SW480 (cell line): ENCODE data around the gene DPH7.
A peak's percentile ranks its signal among the peaks of the same experiment; 100 is the strongest.
"Not testable (repeated sequence)": the region's sequence is repeated elsewhere in the genome, so short reads cannot be mapped to it uniquely, and the experiment has no call there.

Source experiments
- DNase-seq: peaks from one replicate; pipeline ENCODE4 v3.0.0-alpha.2; 2016; ENCODE audit warnings: low spot score

DPH7 gene

GRCh38 chr9:137545123-137545522 lies 33.6 kb downstream of the DPH7 start:
- no peak for DNase-seq

- no peak for DNase-seq
Measured at GRCh38 chr9:137544176-137544760, 34.5 kb downstream of the DPH7 start.

- no peak for DNase-seq
Measured at GRCh38 chr9:137543237-137543963, 35.3 kb downstream of the DPH7 start.

- no peak for DNase-seq
Measured at GRCh38 chr9:137542486-137542885, 36.2 kb downstream of the DPH7 start.

- DNase-seq: no peak
Measured at GRCh38 chr9:137540536-137540935, 38.2 kb downstream of the DPH7 start.

GRCh38 chr9:137538058-137538457 lies 40.7 kb downstream of the DPH7 start:
- no peak for DNase-seq

- not testable (repeated sequence) for DNase-seq
Measured at GRCh38 chr9:137536594-137537131, 42.1 kb downstream of the DPH7 start.

- no peak for DNase-seq
Measured at GRCh38 chr9:137535120-137535428, 43.7 kb downstream of the DPH7 start.

- peak; percentile 80 for DNase-seq
Measured at GRCh38 chr9:137534256-137535119, 44.2 kb downstream of the DPH7 start.

- not testable (repeated sequence) for DNase-seq
Measured at GRCh38 chr9:137532891-137533468, 45.7 kb downstream of the DPH7 start.

GRCh38 chr9:137531099-137531765 lies 47.5 kb downstream of the DPH7 start:
- DNase-seq: no peak

- DNase-seq: no peak
Measured at GRCh38 chr9:137530331-137530730, 48.4 kb downstream of the DPH7 start.

GRCh38 chr9:137524981-137525317 lies 53.8 kb downstream of the DPH7 start:
- no peak for DNase-seq

GRCh38 chr9:137524161-137524980 lies 54.4 kb downstream of the DPH7 start:
- DNase-seq: no peak

- DNase-seq: no peak
Measured at GRCh38 chr9:137522746-137523455, 55.8 kb downstream of the DPH7 start.

- no peak for DNase-seq
Measured at GRCh38 chr9:137521405-137521985, 57.2 kb downstream of the DPH7 start.

GRCh38 chr9:137520614-137521404 lies 57.9 kb downstream of the DPH7 start:
- DNase-seq: no peak

GRCh38 chr9:137519553-137519952 lies 59.2 kb downstream of the DPH7 start:
- no peak for DNase-seq
